Skeletal muscle tissue (tissue), 4 donors: Measurements from ENCODE around the gene MUC20. TPM values are rescaled to one million over a fixed set of nuclear protein-coding genes. Genes with fewer than 3 reads are reported as not detected.
"Not testable (repeated sequence)": the region's sequence is repeated elsewhere in the genome, so short reads cannot be mapped to it uniquely, and the experiment has no call there.

Experiments used
- H3K27ac ChIP-seq: one replicate; pipeline ENCODE4 v1.7.0; 2013; ENCODE audit warnings: mild to moderate bottlenecking, low read depth, low read length, inconsistent platforms
- H3K27me3 ChIP-seq, 3 donors: one replicate each; pipeline ENCODE4 v1.7.0; 2013; ENCODE audit warnings: low read length in 3 of 3; ENCODE audit not compliant: control insufficient read depth in 3 of 3, insufficient read depth in 3 of 3
- H3K36me3 ChIP-seq, 3 donors: one replicate each; pipeline ENCODE4 v1.7.0; 2013; ENCODE audit warnings: low read length in 3 of 3; ENCODE audit not compliant: control insufficient read depth in 3 of 3, insufficient read depth in 3 of 3
- H3K4me1 ChIP-seq, 3 donors: one replicate each; pipeline ENCODE4 v1.7.0; 2013; ENCODE audit warnings: low read length in 3 of 3, mild to moderate bottlenecking in 3 of 3; ENCODE audit not compliant: control insufficient read depth in 3 of 3, insufficient read depth in 3 of 3
- H3K4me3 ChIP-seq, 3 donors: one replicate each; pipeline ENCODE4 v1.7.0; 2013; ENCODE audit warnings: low read length in 3 of 3
- H3K9ac ChIP-seq, 3 donors: one replicate each; pipeline ENCODE4 v1.7.0; 2013; ENCODE audit warnings: low read length in 3 of 3, mild to moderate bottlenecking in 3 of 3, moderate library complexity in 2 of 3, low read depth in 1 of 3
- H3K9me3 ChIP-seq, 3 donors: one replicate each; pipeline ENCODE4 v1.7.0; 2013; ENCODE audit warnings: low read length in 3 of 3; ENCODE audit not compliant: control insufficient read depth in 3 of 3
- total RNA-seq: library from RNA; depleted of rRNA; stranded (reverse); fragments of >200 nt; gene quantifications from one replicate; pipeline ENCODE4 v1.2.3, GENCODE V29; 2014
- donor health status: Osteomylitis.

MUC20 gene
- total RNA-seq, 1 donor from 2014 or later = 1.0 TPM

- H3K9me3 ChIP-seq, H3K9ac ChIP-seq, H3K27me3 ChIP-seq, H3K4me1 ChIP-seq, H3K4me3 ChIP-seq, H3K27ac ChIP-seq: not testable (repeated sequence)
- peaks cover 42 to 47% (median 44%) of the 10 kb centered on the region in 3 donors for H3K36me3 ChIP-seq
Observed at GRCh38 chr3:195710126-195710905, 10.5 kb upstream of the MUC20 start.

GRCh38 chr3:195711091-195711812 is 9.5 kb upstream of the MUC20 start:
- H3K9ac ChIP-seq, H3K27me3 ChIP-seq, H3K9me3 ChIP-seq, H3K27ac ChIP-seq, H3K4me1 ChIP-seq, H3K4me3 ChIP-seq: not testable (repeated sequence)
- peaks cover 46 to 52% (median 48%) of the 10 kb centered on the region in 3 donors for H3K36me3 ChIP-seq

- no peak overlapping the region for H3K4me3 ChIP-seq
- no peak overlapping the region for H3K9ac ChIP-seq
- H3K36me3 ChIP-seq = peaks cover 46 to 52% (median 48%) of the 10 kb centered on the region in 3 donors
- H3K27me3 ChIP-seq = no peaks in the 10 kb centered on the region
- no peaks in the 10 kb centered on the region for H3K9me3 ChIP-seq
- peaks cover 2 to 8% (median 7%) of the 10 kb centered on the region in 3 donors for H3K4me1 ChIP-seq
- H3K27ac ChIP-seq = no peak overlapping the region
Observed at GRCh38 chr3:195711813-195712534, 8.8 kb upstream of the MUC20 start.

GRCh38 chr3:195712535-195712910 is 8.3 kb upstream of the MUC20 start:
- H3K27me3 ChIP-seq, H3K9ac ChIP-seq, H3K27ac ChIP-seq, H3K9me3 ChIP-seq, H3K4me1 ChIP-seq, H3K4me3 ChIP-seq: not testable (repeated sequence)
- peaks cover 46 to 52% (median 48%) of the 10 kb centered on the region in 3 donors for H3K36me3 ChIP-seq

- H3K9ac ChIP-seq, H3K27ac ChIP-seq, H3K9me3 ChIP-seq, H3K4me3 ChIP-seq, H3K4me1 ChIP-seq, H3K27me3 ChIP-seq: not testable (repeated sequence)
- H3K36me3 ChIP-seq = peaks cover 44 to 50% (median 47%) of the 10 kb centered on the region in 3 donors
Observed at GRCh38 chr3:195713150-195713549, 7.6 kb upstream of the MUC20 start.

GRCh38 chr3:195714380-195715011 is 6.3 kb upstream of the MUC20 start:
- peaks cover 4 to 9% (median 7%) of the 10 kb centered on the region in 3 donors for H3K4me1 ChIP-seq
- no peaks in the 10 kb centered on the region for H3K9me3 ChIP-seq
- no peak overlapping the region for H3K9ac ChIP-seq
- no peak overlapping the region for H3K27ac ChIP-seq
- H3K4me3 ChIP-seq = no peak overlapping the region
- no peaks in the 10 kb centered on the region for H3K27me3 ChIP-seq
- peaks cover 32 to 37% (median 33%) of the 10 kb centered on the region in 3 donors for H3K36me3 ChIP-seq

GRCh38 chr3:195715134-195715533 is 5.6 kb upstream of the MUC20 start:
- Histone ChIP-seq H3K4me3 (no peak overlapping the region), H3K27ac (no peak overlapping the region)

GRCh38 chr3:195715583-195716266 is 5.1 kb upstream of the MUC20 start:
- Histone ChIP-seq H3K9ac (no peak overlapping the region), H3K36me3 (peaks cover 26 to 27% (median 27%) of the 10 kb centered on the region in 3 donors), H3K4me1 (peaks cover 4 to 9% (median 7%) of the 10 kb centered on the region in 3 donors), H3K27me3 (peaks cover 0 to 1% (median 0%) of the 10 kb centered on the region in 3 donors), H3K4me3 (no peak overlapping the region), H3K27ac (no peak overlapping the region), H3K9me3 (no peaks in the 10 kb centered on the region)

More at GRCh38 chr3:195715134-195715533, 5.6 kb upstream of the MUC20 start:
- H3K36me3 ChIP-seq = peaks cover 27 to 33% (median 27%) of the 10 kb centered on the region in 3 donors
- H3K9ac ChIP-seq = no peak overlapping the region
- peaks cover 4 to 9% (median 7%) of the 10 kb centered on the region in 3 donors for H3K4me1 ChIP-seq
- no peaks in the 10 kb centered on the region for H3K27me3 ChIP-seq
- no peaks in the 10 kb centered on the region for H3K9me3 ChIP-seq

GRCh38 chr3:195717416-195717815 is 3.4 kb upstream of the MUC20 start:
- Histone ChIP-seq H3K9ac (no peak overlapping the region), H3K27ac (no peak overlapping the region), H3K27me3 (peaks cover 0 to 5% (median 0%) of the 10 kb centered on the region in 3 donors), H3K4me3 (no peak overlapping the region), H3K36me3 (peaks cover 15 to 16% (median 15%) of the 10 kb centered on the region in 3 donors), H3K9me3 (no peaks in the 10 kb centered on the region), H3K4me1 (peaks cover 4 to 9% (median 7%) of the 10 kb centered on the region in 3 donors)
